ENCODE results near the gene FAM120B. TPM values are rescaled to one million over a fixed set of nuclear protein-coding genes. Genes with fewer than 3 reads are reported as not detected.

FAM120B gene
- total RNA-seq, 3 donors from 2014 or later: 28.8 to 35.0 (median 33.8) TPM

GRCh38 chr6:170293341-170294231 is 13.0 kb upstream of the FAM120B start:
- DNase-seq (ENCODE audit: low spot score in 2 of 2): no peak
- H3K4me1 ChIP-seq: peaks cover 11 to 16% of the 10 kb centered on the region in 2 donors
- TF ChIP-seq CTCF (IDR thresholded peaks at IDR 0.05) (no peak), POLR2AphosphoS5 (IDR thresholded peaks at IDR 0.05) (no peak), POLR2A (IDR thresholded peaks at IDR 0.05) (no peak)
- peak overlapping the region in 2 of 3 donors; percentile 7 to 9 for H3K4me3 ChIP-seq
- intact Hi-C loops (cut with DNase I; ENCODE audit: low total_unique reads): no loop called here
- no peak overlapping the region for H3K27ac ChIP-seq
- H3K27me3 ChIP-seq: peaks cover 0 to 30% of the 10 kb centered on the region in 2 donors
- no peaks in the 10 kb centered on the region for H3K36me3 ChIP-seq
- H3K9me3 ChIP-seq: no peaks in the 10 kb centered on the region

- Histone ChIP-seq H3K36me3 (no peaks in the 10 kb centered on the region), H3K27me3 (peaks cover 0 to 30% of the 10 kb centered on the region in 2 donors), H3K9me3 (no peaks in the 10 kb centered on the region), H3K27ac (no peak overlapping the region), H3K4me3 (no peak overlapping the region), H3K4me1 (peaks cover 8 to 11% of the 10 kb centered on the region in 2 donors)
- intact Hi-C loops (cut with DNase I; ENCODE audit: low total_unique reads): no loop called here
- no peak for DNase-seq (ENCODE audit: low spot score in 2 of 2)
- no peak for TF ChIP-seq POLR2AphosphoS5 (IDR thresholded peaks at IDR 0.05)
- TF ChIP-seq CTCF (IDR thresholded peaks at IDR 0.05): no peak
- no peak for TF ChIP-seq POLR2A (IDR thresholded peaks at IDR 0.05)
These were observed 12.2 kb upstream of the FAM120B start for GRCh38 chr6:170294298-170294730.

GRCh38 chr6:170294813-170295509 is 11.6 kb upstream of the FAM120B start:
- no peak overlapping the region for H3K27ac ChIP-seq
- H3K4me1 ChIP-seq: peaks cover 8 to 11% of the 10 kb centered on the region in 2 donors
- no peaks in the 10 kb centered on the region for H3K36me3 ChIP-seq
- H3K9me3 ChIP-seq: no peaks in the 10 kb centered on the region
- H3K27me3 ChIP-seq: peaks cover 0 to 30% of the 10 kb centered on the region in 2 donors
- peak overlapping the region; percentile 41 to 78 (median 59) for H3K4me3 ChIP-seq
- TF ChIP-seq CTCF (IDR thresholded peaks at IDR 0.05): no peak
- no peak for TF ChIP-seq POLR2AphosphoS5 (IDR thresholded peaks at IDR 0.05)
- TF ChIP-seq POLR2A (IDR thresholded peaks at IDR 0.05): no peak
- DNase-seq (ENCODE audit: low spot score in 2 of 2): no peak
- intact Hi-C loops (cut with DNase I; ENCODE audit: low total_unique reads): no loop called here

- H3K4me3 ChIP-seq: peak overlapping the region; percentile 41 to 78 (median 59)
- no peaks in the 10 kb centered on the region for H3K36me3 ChIP-seq
- DNase-seq (ENCODE audit: low spot score in 2 of 2): no peak
- peaks cover 0 to 30% of the 10 kb centered on the region in 2 donors for H3K27me3 ChIP-seq
- no peak overlapping the region for H3K27ac ChIP-seq
- TF ChIP-seq POLR2AphosphoS5 (IDR thresholded peaks at IDR 0.05) (no peak), POLR2A (IDR thresholded peaks at IDR 0.05) (no peak), CTCF (IDR thresholded peaks at IDR 0.05) (no peak)
- peaks cover 0 to under 1% of the 10 kb centered on the region in 2 donors for H3K9me3 ChIP-seq
- peaks cover 8 to 11% of the 10 kb centered on the region in 2 donors for H3K4me1 ChIP-seq
- intact Hi-C loops (cut with DNase I; ENCODE audit: low total_unique reads): no loop called here
These were observed 10.8 kb upstream of the FAM120B start for GRCh38 chr6:170295510-170296422.

Measured in breast epithelium (tissue), 4 donors.